Mucosa of descending colon (tissue), 3 donors: Measurements from ENCODE around the gene EOMES. TPM values are rescaled to one million over a fixed set of nuclear protein-coding genes. Genes with fewer than 3 reads are reported as not detected.

Experiments
- ATAC-seq: fragments of 200-7000 bp; cut with Tn5 transposase; one replicate; pipeline ENCODE4 v1.9.1; 2020; ENCODE audit warnings: mild to moderate bottlenecking, moderate library complexity
- DNase-seq, 3 donors: peaks; one replicate each; pipeline ENCODE4 v3.0.0-alpha.2; 2020
- H3K36me3 ChIP-seq: fragments of 200-600 bp; one replicate; pipeline ENCODE4 v1.8.0; 2021; ENCODE audit warnings: low read depth, mild to moderate bottlenecking
- H3K4me1 ChIP-seq: fragments of 200-600 bp; one replicate; pipeline ENCODE4 v1.8.0; 2021; ENCODE audit warnings: low read depth, mild to moderate bottlenecking
- H3K4me3 ChIP-seq: fragments of 200-600 bp; one replicate; pipeline ENCODE4 v1.8.0; 2021; ENCODE audit warnings: mild to moderate bottlenecking
- H3K9me3 ChIP-seq: fragments of 200-600 bp; one replicate; pipeline ENCODE4 v1.8.0; 2021; ENCODE audit warnings: mild to moderate bottlenecking
- intact Hi-C, 2 donors: fragments of 100-400 bp; cut with DNase I in 1 of 2; cut with micrococcal nuclease in 1 of 2; formaldehyde crosslinking; loops; one replicate each; pipeline versions ENCODE4 v1.11.0 to v1.11.1; 2022; cut with DNase I, micrococcal nuclease
- total RNA-seq, 3 donors: library from RNA; stranded (reverse); fragmentation: NEBNext Ultra II Directional in 2 of 3; extraction: Animal tissue kit (Norgen Biotek cat#: 25700) in 2 of 3; gene quantifications; one replicate each; pipeline versions ENCODE4 v1.2.1 to v1.2.4, GENCODE V29; 2021 to 2023
- TF ChIP-seq, protein P1 (sequence below): fragments of 200-600 bp; IDR thresholded peaks from one replicate; pipeline ENCODE4 v1.8.0; 2022; ENCODE audit warnings: antibody characterized with exemption, mild to moderate bottlenecking
- donor health status: DM: no; HTN: no; CAD: no; lungs with moderate emphysema.
- donor health status: DM: no; HTN: no; CAD: no.
- donor health status: DM: no; HTN: yes; CAD: no.

Gene EOMES
- total RNA-seq, 3 donors from 2014 or later: 0.32 to 0.46 TPM; not detected in 1

GRCh38 chr3:27729748-27730611 is 7.9 kb upstream of the EOMES start:
- no peak for ATAC-seq
- intact Hi-C loops: no loop called here
- H3K4me1 ChIP-seq: no peaks in the 10 kb centered on the region
- no peaks in the 10 kb centered on the region for H3K36me3 ChIP-seq
- no peak overlapping the region for H3K4me3 ChIP-seq
- no peaks in the 10 kb centered on the region for H3K9me3 ChIP-seq
- TF ChIP-seq, protein P1, sequence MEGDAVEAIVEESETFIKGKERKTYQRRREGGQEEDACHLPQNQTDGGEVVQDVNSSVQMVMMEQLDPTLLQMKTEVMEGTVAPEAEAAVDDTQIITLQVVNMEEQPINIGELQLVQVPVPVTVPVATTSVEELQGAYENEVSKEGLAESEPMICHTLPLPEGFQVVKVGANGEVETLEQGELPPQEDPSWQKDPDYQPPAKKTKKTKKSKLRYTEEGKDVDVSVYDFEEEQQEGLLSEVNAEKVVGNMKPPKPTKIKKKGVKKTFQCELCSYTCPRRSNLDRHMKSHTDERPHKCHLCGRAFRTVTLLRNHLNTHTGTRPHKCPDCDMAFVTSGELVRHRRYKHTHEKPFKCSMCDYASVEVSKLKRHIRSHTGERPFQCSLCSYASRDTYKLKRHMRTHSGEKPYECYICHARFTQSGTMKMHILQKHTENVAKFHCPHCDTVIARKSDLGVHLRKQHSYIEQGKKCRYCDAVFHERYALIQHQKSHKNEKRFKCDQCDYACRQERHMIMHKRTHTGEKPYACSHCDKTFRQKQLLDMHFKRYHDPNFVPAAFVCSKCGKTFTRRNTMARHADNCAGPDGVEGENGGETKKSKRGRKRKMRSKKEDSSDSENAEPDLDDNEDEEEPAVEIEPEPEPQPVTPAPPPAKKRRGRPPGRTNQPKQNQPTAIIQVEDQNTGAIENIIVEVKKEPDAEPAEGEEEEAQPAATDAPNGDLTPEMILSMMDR: no peak
- DNase-seq: no peak

- no peak overlapping the region for H3K4me3 ChIP-seq
- TF ChIP-seq, protein P1: no peak
- no peak for ATAC-seq
- H3K4me1 ChIP-seq: no peaks in the 10 kb centered on the region
- intact Hi-C loops: no loop called here
- H3K9me3 ChIP-seq: no peaks in the 10 kb centered on the region
- H3K36me3 ChIP-seq: no peaks in the 10 kb centered on the region
- no peak for DNase-seq
These were observed 7.2 kb upstream of the EOMES start for GRCh38 chr3:27729325-27729724.

GRCh38 chr3:27728195-27729087 is 6.3 kb upstream of the EOMES start:
- no peak overlapping the region for H3K4me3 ChIP-seq
- no peaks in the 10 kb centered on the region for H3K9me3 ChIP-seq
- TF ChIP-seq, protein P1: no peak
- H3K4me1 ChIP-seq: no peaks in the 10 kb centered on the region
- H3K36me3 ChIP-seq: no peaks in the 10 kb centered on the region
- no peak for ATAC-seq
- intact Hi-C loops: no loop called here
- no peak for DNase-seq

DNA sequence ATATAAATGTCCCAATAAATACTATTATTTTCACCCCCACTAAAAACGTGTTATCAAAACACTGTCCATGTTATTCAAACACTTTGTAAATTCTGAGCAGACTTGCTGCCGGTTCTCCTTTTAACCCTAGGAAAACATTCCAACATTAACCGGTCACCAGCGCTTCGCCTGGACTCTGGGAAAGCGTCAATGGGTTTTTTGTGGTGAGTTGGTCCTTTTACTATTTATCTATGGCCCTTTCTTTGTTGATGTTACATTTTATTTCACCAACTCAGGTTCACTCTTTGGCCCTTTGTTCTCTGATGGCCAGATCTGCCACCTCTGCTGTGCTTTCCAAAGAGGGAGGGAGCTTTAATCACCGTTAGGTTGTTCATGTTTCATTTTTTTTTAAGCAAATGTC is 4.1 kb upstream of the EOMES start:
- intact Hi-C loops: no loop called here

DNA sequence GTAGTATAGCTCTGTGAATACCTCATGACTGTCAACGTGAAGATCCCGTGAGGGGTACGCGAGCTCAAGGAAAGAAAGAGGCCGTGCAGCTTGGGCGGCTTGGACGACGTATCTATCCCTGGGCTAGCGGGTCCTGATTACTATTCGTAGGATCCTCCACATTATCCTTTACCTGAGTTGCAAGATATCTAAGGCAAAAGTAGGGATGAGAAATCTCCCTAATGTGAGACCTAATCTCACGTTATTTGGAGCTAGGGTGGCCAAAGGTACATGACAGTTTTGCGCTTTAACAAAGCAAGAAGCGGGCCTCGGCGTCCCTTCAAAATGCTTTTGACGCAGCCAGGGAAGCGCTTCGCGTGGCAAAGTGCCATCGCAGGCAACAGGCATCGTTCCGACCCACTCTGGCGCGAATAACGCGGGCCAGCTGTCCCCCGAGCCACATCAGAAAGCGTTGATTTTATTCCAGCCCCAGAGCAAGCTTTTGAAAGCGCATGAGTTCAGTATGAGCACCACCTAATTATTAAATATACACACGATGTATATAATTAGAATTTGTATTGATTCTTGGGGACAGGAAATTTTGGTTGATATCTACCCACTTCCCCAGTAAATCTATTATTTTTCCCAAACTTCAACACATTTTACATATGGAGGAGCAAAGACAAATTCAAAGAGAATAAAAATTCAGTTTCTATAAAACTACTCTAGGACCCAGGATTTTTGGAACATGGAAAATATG is 2.5 kb upstream of the EOMES start:
- ATAC-seq (no peak), DNase-seq (no peak)
- no peaks in the 10 kb centered on the region for H3K9me3 ChIP-seq
- H3K36me3 ChIP-seq: no peaks in the 10 kb centered on the region
- H3K4me1 ChIP-seq: peaks cover 17% of the 10 kb centered on the region
- intact Hi-C loops: no loop called here
- TF ChIP-seq, protein P1: no peak
- H3K4me3 ChIP-seq: no peak overlapping the region

More for the DNA sequence above, 4.1 kb upstream of the EOMES start:
- peaks cover 10% of the 10 kb centered on the region for H3K4me1 ChIP-seq
- H3K36me3 ChIP-seq: no peaks in the 10 kb centered on the region
- TF ChIP-seq, protein P1: no peak
- H3K9me3 ChIP-seq: no peaks in the 10 kb centered on the region
- ATAC-seq (no peak), DNase-seq (no peak)
- no peak overlapping the region for H3K4me3 ChIP-seq
